ENCODE results near the gene HIC1.

GRCh38 chr17:2029911-2030778 lies 24.8 kb upstream of the HIC1 start, which contains the start of gene DPH1:
- TF ChIP-seq CTCF (IDR thresholded peaks at IDR 0.05; ENCODE audit: poor library complexity) (no peak), EZH2phosphoT487 (IDR thresholded peaks at IDR 0.05; ENCODE audit: low read depth, severe bottlenecking, unreplicated experiment) (no peak)
